Measurements from ENCODE around the gene CHMP3. TPM values are rescaled to one million over a fixed set of nuclear protein-coding genes. Genes with fewer than 3 reads are reported as not detected.

The CHMP3 gene
- total RNA-seq, 1 experiment from 2014 or later: 54.4 TPM

GRCh38 chr2:86476092-86476491, 87.2 kb downstream of the CHMP3 start:
- Histone ChIP-seq H3K4me3 (ENCODE audit: low read length) (no peak overlapping the region), H2AFZ (ENCODE audit: low read length) (no peak overlapping the region), H3K79me2 (ENCODE audit: low read length) (no peaks in the 10 kb centered on the region), H4K20me1 (ENCODE audit: low read length) (no peaks in the 10 kb centered on the region), H3F3A (ENCODE audit: low read length, unreplicated experiment) (no peaks in the 10 kb centered on the region), H3K9me2 (replicated peaks; ENCODE audit: low read length) (no peaks in the 10 kb centered on the region), H3K27me3 (ENCODE audit: low read length) (no peaks in the 10 kb centered on the region), H3K4me2 (ENCODE audit: low read length) (no peak overlapping the region), H3K4me1 (ENCODE audit: insufficient read depth, low read length) (peaks cover 6% of the 10 kb centered on the region), H3K9ac (ENCODE audit: low read length) (no peak overlapping the region), H3K9me3 (ENCODE audit: low read length) (no peaks in the 10 kb centered on the region), H3K36me3 (ENCODE audit: low read depth, low read length) (peaks cover 77% of the 10 kb centered on the region), H3K27ac (ENCODE audit: low read length) (no peak overlapping the region)
- no peak for ATAC-seq
- DNase-seq: no peak
- ChIA-PET CTCF (no interaction called here), POLR2A (ENCODE audit: unreplicated experiment) (interaction anchor here (0.6 kb wide), 1 partner anchor 34 kb away, joined by 5 read pairs; no protein-coding TSS in a partner anchor)
- BruUV-seq (replicated peaks): no TSS peak
- intact Hi-C loops (cut with micrococcal nuclease): loop anchor here (5.0 kb wide), 1 partner anchor 34 kb away; the partner anchor contains the start of gene KDM3A
- TF ChIP-seq EZH2 (IDR thresholded peaks at IDR 0.05; ENCODE audit: low read length, unreplicated experiment) (no peak), EZH2phosphoT487 (IDR thresholded peaks at IDR 0.05; ENCODE audit: borderline replicate concordance, low read length) (no peak)
- TF ChIP-seq, protein P1, sequence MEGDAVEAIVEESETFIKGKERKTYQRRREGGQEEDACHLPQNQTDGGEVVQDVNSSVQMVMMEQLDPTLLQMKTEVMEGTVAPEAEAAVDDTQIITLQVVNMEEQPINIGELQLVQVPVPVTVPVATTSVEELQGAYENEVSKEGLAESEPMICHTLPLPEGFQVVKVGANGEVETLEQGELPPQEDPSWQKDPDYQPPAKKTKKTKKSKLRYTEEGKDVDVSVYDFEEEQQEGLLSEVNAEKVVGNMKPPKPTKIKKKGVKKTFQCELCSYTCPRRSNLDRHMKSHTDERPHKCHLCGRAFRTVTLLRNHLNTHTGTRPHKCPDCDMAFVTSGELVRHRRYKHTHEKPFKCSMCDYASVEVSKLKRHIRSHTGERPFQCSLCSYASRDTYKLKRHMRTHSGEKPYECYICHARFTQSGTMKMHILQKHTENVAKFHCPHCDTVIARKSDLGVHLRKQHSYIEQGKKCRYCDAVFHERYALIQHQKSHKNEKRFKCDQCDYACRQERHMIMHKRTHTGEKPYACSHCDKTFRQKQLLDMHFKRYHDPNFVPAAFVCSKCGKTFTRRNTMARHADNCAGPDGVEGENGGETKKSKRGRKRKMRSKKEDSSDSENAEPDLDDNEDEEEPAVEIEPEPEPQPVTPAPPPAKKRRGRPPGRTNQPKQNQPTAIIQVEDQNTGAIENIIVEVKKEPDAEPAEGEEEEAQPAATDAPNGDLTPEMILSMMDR (conservative IDR thresholded peaks at IDR 0.05; ENCODE audit: low read depth, low read length): no peak

GRCh38 chr2:86471637-86472036, 91.6 kb downstream of the CHMP3 start:
- H3K4me2 ChIP-seq (ENCODE audit: low read length): no peak overlapping the region
- DNase-seq: no peak
- intact Hi-C loops (cut with micrococcal nuclease): no loop called here
- no peaks in the 10 kb centered on the region for H3F3A ChIP-seq (ENCODE audit: low read length, unreplicated experiment)
- ATAC-seq: no peak
- no TSS peak for BruUV-seq (replicated peaks)
- H3K4me1 ChIP-seq (ENCODE audit: insufficient read depth, low read length): no peaks in the 10 kb centered on the region
- no peaks in the 10 kb centered on the region; the same call in 1 of the 2 replicates for H4K20me1 ChIP-seq (ENCODE audit: low read length)
- no peaks in the 10 kb centered on the region for H3K9me2 ChIP-seq (replicated peaks; ENCODE audit: low read length)
- H3K9me3 ChIP-seq (ENCODE audit: low read length): no peaks in the 10 kb centered on the region
- H3K9ac ChIP-seq (ENCODE audit: low read length): no peak overlapping the region
- no peaks in the 10 kb centered on the region for H3K27me3 ChIP-seq (ENCODE audit: low read length)
- H3K36me3 ChIP-seq (ENCODE audit: low read depth, low read length): peaks cover 82% of the 10 kb centered on the region
- POLR2A ChIA-PET (ENCODE audit: unreplicated experiment): no interaction called here
- H3K79me2 ChIP-seq (ENCODE audit: low read length): 0 out of 2 replicates have a peak, but pooled peaks cover 5% of the 10 kb centered on the region
- TF ChIP-seq, protein P1 (conservative IDR thresholded peaks at IDR 0.05; ENCODE audit: low read depth, low read length): no peak
- TF ChIP-seq EZH2phosphoT487 (IDR thresholded peaks at IDR 0.05; ENCODE audit: borderline replicate concordance, low read length) (no peak), EZH2 (IDR thresholded peaks at IDR 0.05; ENCODE audit: low read length, unreplicated experiment) (no peak)
- no peak overlapping the region for H3K27ac ChIP-seq (ENCODE audit: low read length)
- H2AFZ ChIP-seq (ENCODE audit: low read length): no peak overlapping the region
- CTCF ChIA-PET: no interaction called here
- no peak overlapping the region for H3K4me3 ChIP-seq (ENCODE audit: low read length)

DNA sequence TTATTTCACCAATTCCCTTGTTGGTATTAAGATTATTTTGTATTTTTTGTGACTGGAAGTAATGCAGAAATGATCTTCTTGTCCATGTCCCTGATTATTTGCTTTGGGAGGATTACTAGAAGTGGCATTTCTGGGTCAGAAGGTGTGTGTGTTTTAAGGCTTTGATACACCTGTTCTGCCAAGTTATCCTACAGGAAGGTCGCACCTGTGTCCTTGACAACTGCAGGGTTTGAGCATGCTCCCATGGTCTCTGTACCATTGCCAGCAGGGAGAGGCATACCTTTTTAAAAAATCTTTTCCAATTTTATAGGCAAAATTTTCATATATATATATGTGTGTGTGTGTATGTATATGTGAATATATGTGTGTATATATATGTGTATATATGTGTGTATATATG, 92.4 kb downstream of the CHMP3 start:
- no peak overlapping the region for H3K4me2 ChIP-seq (ENCODE audit: low read length)
- ATAC-seq (no peak), DNase-seq (no peak)
- no peaks in the 10 kb centered on the region for H3F3A ChIP-seq (ENCODE audit: low read length, unreplicated experiment)
- no peak overlapping the region for H3K4me3 ChIP-seq (ENCODE audit: low read length)
- H3K4me1 ChIP-seq (ENCODE audit: insufficient read depth, low read length): no peaks in the 10 kb centered on the region
- no TSS peak for BruUV-seq (replicated peaks)
- ChIA-PET POLR2A (ENCODE audit: unreplicated experiment) (no interaction called here), CTCF (no interaction called here)
- intact Hi-C loops (cut with micrococcal nuclease): no loop called here
- peaks cover 85% of the 10 kb centered on the region for H3K36me3 ChIP-seq (ENCODE audit: low read depth, low read length)
- no peak overlapping the region for H3K9ac ChIP-seq (ENCODE audit: low read length)
- no peaks in the 10 kb centered on the region for H3K9me3 ChIP-seq (ENCODE audit: low read length)
- H3K27ac ChIP-seq (ENCODE audit: low read length): no peak overlapping the region
- H4K20me1 ChIP-seq (ENCODE audit: low read length): no peaks in the 10 kb centered on the region; the same call in 1 of the 2 replicates
- H2AFZ ChIP-seq (ENCODE audit: low read length): no peak overlapping the region
- H3K9me2 ChIP-seq (replicated peaks; ENCODE audit: low read length): no peaks in the 10 kb centered on the region
- TF ChIP-seq EZH2phosphoT487 (IDR thresholded peaks at IDR 0.05; ENCODE audit: borderline replicate concordance, low read length) (no peak), EZH2 (IDR thresholded peaks at IDR 0.05; ENCODE audit: low read length, unreplicated experiment) (no peak)
- TF ChIP-seq, protein P1 (conservative IDR thresholded peaks at IDR 0.05; ENCODE audit: low read depth, low read length): no peak
- H3K27me3 ChIP-seq (ENCODE audit: low read length): no peaks in the 10 kb centered on the region
- H3K79me2 ChIP-seq (ENCODE audit: low read length): 0 out of 2 replicates have a peak, but pooled peaks cover 5% of the 10 kb centered on the region

Data from PC-3 (cell line).